Esophagus squamous epithelium (tissue), 5 donors: ENCODE results near the gene BASP1. TPM values are rescaled to one million over a fixed set of nuclear protein-coding genes. Genes with fewer than 3 reads are reported as not detected.
"Not testable (repeated sequence)": the region's sequence is repeated elsewhere in the genome, so short reads cannot be mapped to it uniquely, and the experiment has no call there.

Experiments used
- DNase-seq: peaks from one replicate; lab custom pipeline; 2025; lab: John Stamatoyannopoulos, UW
- H3K27ac ChIP-seq, 4 donors: fragments of 200-600 bp; sonication (generic); one replicate each; pipeline ENCODE4 v1.5.1; 2016 to 2019; ENCODE audit warnings: mild to moderate bottlenecking in 1 of 4
- H3K27me3 ChIP-seq, 4 donors: fragments of 200-600 bp; sonication (generic); 1 replicate in 3 of 4; 2 replicates in 1 of 4; pipeline versions ENCODE4 v1.5.1 to v1.6.0; 2017 to 2021; ENCODE audit warnings: antibody characterized with exemption in 1 of 4
- H3K36me3 ChIP-seq, 3 donors: fragments of 200-600 bp; sonication (generic); one replicate each; pipeline ENCODE4 v1.5.1; 2016 to 2019
- H3K4me1 ChIP-seq, 3 donors: fragments of 200-600 bp; sonication (generic); one replicate each; pipeline ENCODE4 v1.5.1; 2017 to 2019
- H3K4me3 ChIP-seq, 4 donors: fragments of 200-600 bp; sonication (generic); 1 replicate in 3 of 4; 2 replicates in 1 of 4; pipeline ENCODE4 v1.5.1; 2016 to 2019; ENCODE audit warnings: mild to moderate bottlenecking in 2 of 4, moderate library complexity in 1 of 4
- H3K9me3 ChIP-seq, 3 donors: fragments of 200-600 bp; sonication (generic); one replicate each; pipeline ENCODE4 v1.5.1; 2016 to 2019
- POLR2A ChIP-seq, 4 donors: fragments of 450-650 bp; IDR thresholded peaks; one replicate each; pipeline ENCODE4 v1.6.1; 2017; ENCODE audit warnings: antibody characterized with exemption in 4 of 4, mild to moderate bottlenecking in 4 of 4, moderate library complexity in 3 of 4
- WGBS, 2 donors: methylation state at CpG; one replicate each; pipeline ENCODE4 v1.1.5; 2018; 5-methylcytosine and 5-hydroxymethylcytosine counted together
- intact Hi-C: fragments of 100-400 bp; cut with DNase I; formaldehyde crosslinking; loops from one replicate; pipeline ENCODE4 v1.15.0; 2022
- total RNA-seq, 4 donors: library from RNA; depleted of rRNA; stranded (reverse); fragments of >200 nt; gene quantifications; one replicate each; pipeline ENCODE4 v1.1.0, GENCODE V29; 2016
- TF ChIP-seq, protein P1 (sequence below), 6 experiments: fragments of 450-650 bp in 4 of 6; fragments of 200-600 bp in 2 of 6; sonication (generic) in 2 of 6; IDR thresholded peaks; one replicate each; pipeline ENCODE4 v1.5.1; 2016 to 2019; ENCODE audit warnings: antibody characterized with exemption in 6 of 6, mild to moderate bottlenecking in 4 of 6, moderate library complexity in 4 of 6
- donor health status: DM: yes; HTN: yes; CAD: no.

The BASP1 gene
- total RNA-seq, 4 donors from 2014 or later, result 5.2 to 16.7 (median 13.6) TPM

DNA sequence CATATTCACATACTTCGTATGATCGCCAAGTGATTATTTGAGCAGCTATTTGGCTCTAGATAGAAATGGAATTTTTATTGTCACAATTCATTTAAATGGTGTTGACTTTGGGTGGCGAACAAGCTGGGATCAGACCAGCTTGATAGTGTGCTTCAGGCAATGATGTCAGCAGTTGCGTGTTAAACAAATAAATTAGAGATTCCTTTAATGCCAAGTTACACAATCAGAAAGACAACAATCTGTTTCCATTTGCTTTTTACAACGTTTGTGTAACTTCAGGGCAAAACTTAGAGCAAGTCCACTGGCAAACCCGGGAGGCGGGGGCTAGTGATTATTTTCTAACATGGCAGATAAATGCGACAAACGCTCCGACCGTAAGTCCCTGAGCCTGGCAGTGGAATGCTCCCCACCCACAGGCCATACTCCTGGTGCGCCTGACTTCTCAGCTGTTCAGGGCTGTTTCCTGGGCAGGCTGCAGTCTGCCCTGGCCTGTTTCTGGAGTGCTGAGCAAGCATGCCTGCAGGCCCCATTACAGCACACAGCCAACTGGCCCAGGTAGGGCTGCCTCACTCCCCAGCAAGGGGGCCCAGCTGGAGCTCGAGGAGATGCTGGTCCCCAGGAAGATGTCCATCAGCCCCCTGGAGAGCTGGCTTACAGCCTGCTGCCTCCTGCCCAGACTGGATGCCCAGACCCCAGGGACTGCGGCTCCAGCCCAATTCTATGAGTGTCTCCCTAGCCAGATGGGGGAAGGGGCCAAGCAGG lies 88.7 kb downstream of the BASP1 start:
- TF ChIP-seq POLR2A (IDR thresholded peaks at IDR 0.05), result no peak
- TF ChIP-seq, protein P1, sequence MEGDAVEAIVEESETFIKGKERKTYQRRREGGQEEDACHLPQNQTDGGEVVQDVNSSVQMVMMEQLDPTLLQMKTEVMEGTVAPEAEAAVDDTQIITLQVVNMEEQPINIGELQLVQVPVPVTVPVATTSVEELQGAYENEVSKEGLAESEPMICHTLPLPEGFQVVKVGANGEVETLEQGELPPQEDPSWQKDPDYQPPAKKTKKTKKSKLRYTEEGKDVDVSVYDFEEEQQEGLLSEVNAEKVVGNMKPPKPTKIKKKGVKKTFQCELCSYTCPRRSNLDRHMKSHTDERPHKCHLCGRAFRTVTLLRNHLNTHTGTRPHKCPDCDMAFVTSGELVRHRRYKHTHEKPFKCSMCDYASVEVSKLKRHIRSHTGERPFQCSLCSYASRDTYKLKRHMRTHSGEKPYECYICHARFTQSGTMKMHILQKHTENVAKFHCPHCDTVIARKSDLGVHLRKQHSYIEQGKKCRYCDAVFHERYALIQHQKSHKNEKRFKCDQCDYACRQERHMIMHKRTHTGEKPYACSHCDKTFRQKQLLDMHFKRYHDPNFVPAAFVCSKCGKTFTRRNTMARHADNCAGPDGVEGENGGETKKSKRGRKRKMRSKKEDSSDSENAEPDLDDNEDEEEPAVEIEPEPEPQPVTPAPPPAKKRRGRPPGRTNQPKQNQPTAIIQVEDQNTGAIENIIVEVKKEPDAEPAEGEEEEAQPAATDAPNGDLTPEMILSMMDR (IDR thresholded peaks at IDR 0.05), result no peak
- Histone ChIP-seq H3K27ac (peak overlapping the region; percentile 7 to 61 (median 26)), H3K9me3 (no peaks in the 10 kb centered on the region), H3K27me3 (no peaks in the 10 kb centered on the region), H3K4me1 (peaks cover 0 to 24% (median 9%) of the 10 kb centered on the region in 3 donors), H3K4me3 (peak overlapping the region in 2 of 4 donors; percentile 11 to 31), H3K36me3 (no peaks in the 10 kb centered on the region)
- intact Hi-C loops, result no loop called here
- DNase-seq, result no peak
- WGBS, 2 donors, result 31 to 57% methylated on average over 11 to 12 of the region's 14 CpGs

DNA sequence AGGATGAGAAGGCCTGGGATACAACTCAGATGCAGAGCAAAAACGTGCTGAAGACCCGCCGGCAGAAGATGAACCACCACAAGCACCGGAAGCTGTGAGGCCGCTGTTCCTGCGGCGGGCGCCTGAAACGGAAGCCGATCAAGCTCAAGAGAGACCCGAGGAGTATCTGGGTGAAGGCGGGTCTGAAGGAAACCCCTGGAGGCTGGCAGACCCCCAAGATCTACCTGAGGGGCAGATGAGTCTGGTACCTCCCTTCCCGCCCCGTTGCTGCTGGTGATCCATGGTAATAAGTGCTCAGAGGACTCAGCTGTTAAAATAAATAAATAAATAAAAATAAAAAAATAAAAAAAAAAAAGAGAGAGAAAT lies 89.3 kb downstream of the BASP1 start:
- Histone ChIP-seq H3K9me3 (no peaks in the 10 kb centered on the region), H3K4me1 (peaks cover 0 to 24% (median 9%) of the 10 kb centered on the region in 3 donors), H3K27ac (peak overlapping the region in 1 of 4 donors; percentile 22), H3K4me3 (no peak overlapping the region), H3K36me3 (no peaks in the 10 kb centered on the region), H3K27me3 (no peaks in the 10 kb centered on the region)
- 83 to 89% methylated on average over 8 to 14 of the region's 14 CpGs for WGBS, 2 donors
- no peak for TF ChIP-seq POLR2A (IDR thresholded peaks at IDR 0.05)
- TF ChIP-seq, protein P1 (IDR thresholded peaks at IDR 0.05), result no peak
- intact Hi-C loops, result no loop called here
- DNase-seq, result no peak

DNA sequence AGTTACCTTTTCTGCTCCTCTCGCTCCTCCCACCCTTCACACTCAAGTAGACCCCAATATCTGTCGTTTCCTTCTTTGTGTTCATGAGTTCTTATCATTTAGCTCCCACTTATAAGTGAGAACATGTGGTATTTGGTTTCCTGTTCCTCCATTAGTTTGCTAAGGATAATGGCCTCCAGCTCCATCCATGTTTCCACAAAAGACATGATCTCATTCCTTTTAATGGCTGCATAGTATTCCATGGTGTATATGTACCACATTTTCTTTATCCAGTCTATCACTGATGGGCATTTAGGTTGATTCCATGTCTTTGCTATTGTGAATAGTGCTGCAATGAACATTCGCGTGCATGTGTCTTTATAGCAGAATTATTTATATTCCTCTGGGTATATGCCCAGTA lies 90.0 kb downstream of the BASP1 start:
- 89 to 94% methylated on average over 4 of the region's 4 CpGs for WGBS, 2 donors
- H3K27me3 ChIP-seq, H3K36me3 ChIP-seq, DNase-seq, H3K27ac ChIP-seq, intact Hi-C loops, H3K9me3 ChIP-seq, H3K4me3 ChIP-seq: not testable (repeated sequence)
- H3K4me1 ChIP-seq, result peaks cover 0 to 20% (median 9%) of the 10 kb centered on the region in 3 donors

DNA sequence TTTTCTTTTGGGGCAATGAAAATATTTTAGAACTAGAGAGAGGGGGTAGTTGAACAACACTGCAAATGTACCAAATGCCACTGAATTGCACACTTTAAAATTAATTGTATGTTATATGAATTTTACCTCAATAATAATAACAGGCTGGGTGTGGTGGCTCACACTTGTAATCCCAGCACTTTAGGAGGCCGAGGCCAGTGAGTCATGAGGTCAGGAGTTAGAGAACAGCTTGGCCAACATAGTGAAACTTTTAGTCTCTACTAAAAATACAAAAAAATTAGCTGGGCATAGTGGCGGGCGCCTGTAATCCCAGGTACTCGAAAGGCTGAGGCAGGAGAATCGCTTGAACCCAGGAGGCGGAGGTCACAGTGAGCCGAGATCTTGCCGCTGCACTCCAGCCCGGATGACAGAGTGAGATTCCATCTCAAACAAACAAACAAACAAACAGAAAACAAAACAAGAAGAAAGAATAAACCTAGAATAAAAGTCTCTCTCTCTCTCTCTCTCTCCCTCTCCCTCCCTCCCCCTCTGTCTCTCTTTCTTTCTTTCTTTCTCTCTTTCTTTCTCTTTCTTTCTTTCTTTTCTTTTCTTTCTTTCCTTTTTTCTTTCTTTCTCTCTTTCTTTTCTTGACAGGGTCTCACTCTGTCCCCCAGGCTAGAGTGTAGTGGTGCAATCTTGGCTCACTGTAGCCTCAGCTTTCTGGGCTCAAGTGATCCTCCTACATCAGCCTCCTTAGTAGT lies 91.1 kb downstream of the BASP1 start:
- Histone ChIP-seq H3K4me1 (peaks cover 0 to 17% (median 9%) of the 10 kb centered on the region in 3 donors), H3K27ac (no peak overlapping the region)

DNA sequence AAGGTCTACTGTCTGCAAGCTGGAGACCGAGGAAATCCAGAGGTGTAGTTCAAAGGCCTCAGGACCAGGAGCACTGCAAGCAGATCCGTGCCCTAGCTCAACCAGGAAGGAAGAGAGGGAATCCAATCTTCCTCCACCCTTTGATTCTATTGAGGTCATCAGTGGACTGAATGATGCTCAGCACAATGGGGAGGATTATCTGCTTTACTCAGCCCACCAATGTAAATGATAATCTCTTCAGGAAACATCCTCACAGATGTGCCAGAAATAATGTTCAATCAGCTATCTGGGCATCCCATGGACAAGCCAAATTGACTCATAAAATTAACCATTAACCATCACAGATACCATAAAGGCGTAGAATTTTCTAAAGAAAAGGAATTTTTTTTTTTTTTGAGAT lies 92.0 kb downstream of the BASP1 start:
- H3K4me3 ChIP-seq, result no peak overlapping the region
- TF ChIP-seq POLR2A (IDR thresholded peaks at IDR 0.05), result no peak
- TF ChIP-seq, protein P1 (IDR thresholded peaks at IDR 0.05), result no peak
- H3K27ac ChIP-seq, result no peak overlapping the region
- peaks cover 0 to 17% (median 9%) of the 10 kb centered on the region in 3 donors for H3K4me1 ChIP-seq
- DNase-seq, result no peak
- WGBS, 2 donors, result 84 to 87% methylated on average over 3 of the region's 3 CpGs
- no peaks in the 10 kb centered on the region for H3K27me3 ChIP-seq
- no peaks in the 10 kb centered on the region for H3K9me3 ChIP-seq
- H3K36me3 ChIP-seq, result no peaks in the 10 kb centered on the region
- intact Hi-C loops, result no loop called here

More for the DNA sequence above, 91.1 kb downstream of the BASP1 start:
- no peaks in the 10 kb centered on the region for H3K36me3 ChIP-seq
- no peak overlapping the region for H3K4me3 ChIP-seq
- DNase-seq, result no peak
- no peaks in the 10 kb centered on the region for H3K27me3 ChIP-seq
- no peaks in the 10 kb centered on the region for H3K9me3 ChIP-seq
- intact Hi-C loops, result no loop called here
- TF ChIP-seq, protein P1 (IDR thresholded peaks at IDR 0.05), result no peak
- TF ChIP-seq POLR2A (IDR thresholded peaks at IDR 0.05), result no peak
- WGBS, 2 donors, result 81% methylated on average over 9 of the region's 9 CpGs

DNA sequence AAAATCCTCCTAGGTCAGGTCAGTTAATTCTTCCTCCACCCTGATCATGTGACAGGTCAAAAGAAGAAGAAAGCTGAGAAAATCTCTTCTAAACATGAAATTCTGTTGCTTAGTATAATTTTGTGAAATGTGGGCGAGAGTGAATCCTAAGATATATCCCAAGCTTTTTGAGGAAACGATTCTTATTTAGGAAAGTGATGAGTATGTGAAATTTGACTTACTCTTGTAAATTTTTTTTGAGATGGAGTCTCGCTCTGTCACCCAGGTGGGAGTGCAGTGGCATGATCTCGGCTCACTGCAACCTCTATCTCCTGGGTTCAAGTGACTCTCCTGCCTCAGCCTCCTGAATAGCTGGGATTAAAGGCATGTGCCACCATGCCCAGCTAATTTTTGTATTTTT lies 93.1 kb downstream of the BASP1 start:
- H3K4me3 ChIP-seq, H3K27me3 ChIP-seq, DNase-seq, H3K9me3 ChIP-seq, H3K36me3 ChIP-seq, H3K27ac ChIP-seq, intact Hi-C loops: not testable (repeated sequence)
- WGBS, 2 donors, result 85 to 88% methylated on average over 4 of the region's 4 CpGs
- H3K4me1 ChIP-seq, result peaks cover 0 to 19% (median 9%) of the 10 kb centered on the region in 3 donors

DNA sequence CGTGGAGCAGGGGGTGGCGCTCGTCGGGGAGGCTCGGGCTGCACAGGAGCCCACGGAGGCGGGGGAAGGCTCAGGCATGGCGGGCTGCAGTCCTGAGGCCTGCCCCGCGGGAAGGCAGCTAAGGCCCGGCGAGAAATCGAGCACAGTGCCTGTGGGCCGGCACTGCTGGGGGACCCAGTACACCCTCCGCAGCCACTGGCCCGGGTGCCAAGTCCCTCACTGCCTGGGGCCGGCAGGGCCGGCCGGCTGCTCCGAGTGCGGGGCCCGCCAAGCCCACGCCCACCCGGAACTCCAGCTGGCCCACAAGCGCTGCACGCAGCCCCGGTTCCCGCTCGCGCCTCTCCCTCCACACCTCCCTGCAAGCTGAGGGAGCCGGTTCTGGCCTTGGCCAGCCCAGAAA lies 94.4 kb downstream of the BASP1 start:
- H3K27me3 ChIP-seq, H3K36me3 ChIP-seq, DNase-seq, H3K9me3 ChIP-seq, H3K27ac ChIP-seq, H3K4me3 ChIP-seq, intact Hi-C loops: not testable (repeated sequence)
- peaks cover 4 to 19% (median 8%) of the 10 kb centered on the region in 3 donors for H3K4me1 ChIP-seq
- WGBS, 2 donors, result no CpG with 5 or more reads among the region's 31 CpGs
